ENCODE results near the gene PPM1A. TPM values are rescaled to one million over a fixed set of nuclear protein-coding genes. Genes with fewer than 3 reads are reported as not detected.

Gene PPM1A
- total and polyA plus RNA-seq, 4 donors: 21.4 to 61.5 (median 33.6) TPM

GRCh38 chr14:60265163-60265562 lies 16.1 kb downstream of the PPM1A start:
- Histone ChIP-seq H3K36me3 (ENCODE audit: control insufficient read depth in 4 of 4, insufficient read depth in 4 of 4, low read length in 4 of 4) (peaks cover 0 to 2% (median 0%) of the 10 kb centered on the region in 4 donors), H3K4me1 (ENCODE audit: control insufficient read depth in 5 of 5, insufficient read depth in 5 of 5, low read length in 5 of 5) (peaks cover 0 to 7% (median 0%) of the 10 kb centered on the region in 5 donors), H3K4me3 (no peak overlapping the region), H3K27ac (ENCODE audit: low read depth in 1 of 2, low read length in 1 of 2) (no peak overlapping the region), H3K9ac (ENCODE audit: insufficient read depth in 1 of 2, low read length in 2 of 2) (no peak overlapping the region), H3K27me3 (ENCODE audit: control insufficient read depth in 3 of 3, insufficient read depth in 3 of 3, low read length in 2 of 3) (no peaks in the 10 kb centered on the region), H3K9me3 (ENCODE audit: control insufficient read depth in 4 of 4, insufficient read depth in 3 of 4, low read length in 3 of 4) (peaks cover 0 to 4% (median 0%) of the 10 kb centered on the region in 4 donors)
- TF ChIP-seq CTCF (IDR thresholded peaks at IDR 0.05; ENCODE audit: control extremely low read depth, extremely low read depth): no peak
- ATAC-seq (ENCODE audit: insufficient read depth, low FRiP score) (no peak), DNase-seq (no peak)
- 96 to 98% methylated on average over 1 of the region's 1 CpG for WGBS, 2 donors

DNA sequence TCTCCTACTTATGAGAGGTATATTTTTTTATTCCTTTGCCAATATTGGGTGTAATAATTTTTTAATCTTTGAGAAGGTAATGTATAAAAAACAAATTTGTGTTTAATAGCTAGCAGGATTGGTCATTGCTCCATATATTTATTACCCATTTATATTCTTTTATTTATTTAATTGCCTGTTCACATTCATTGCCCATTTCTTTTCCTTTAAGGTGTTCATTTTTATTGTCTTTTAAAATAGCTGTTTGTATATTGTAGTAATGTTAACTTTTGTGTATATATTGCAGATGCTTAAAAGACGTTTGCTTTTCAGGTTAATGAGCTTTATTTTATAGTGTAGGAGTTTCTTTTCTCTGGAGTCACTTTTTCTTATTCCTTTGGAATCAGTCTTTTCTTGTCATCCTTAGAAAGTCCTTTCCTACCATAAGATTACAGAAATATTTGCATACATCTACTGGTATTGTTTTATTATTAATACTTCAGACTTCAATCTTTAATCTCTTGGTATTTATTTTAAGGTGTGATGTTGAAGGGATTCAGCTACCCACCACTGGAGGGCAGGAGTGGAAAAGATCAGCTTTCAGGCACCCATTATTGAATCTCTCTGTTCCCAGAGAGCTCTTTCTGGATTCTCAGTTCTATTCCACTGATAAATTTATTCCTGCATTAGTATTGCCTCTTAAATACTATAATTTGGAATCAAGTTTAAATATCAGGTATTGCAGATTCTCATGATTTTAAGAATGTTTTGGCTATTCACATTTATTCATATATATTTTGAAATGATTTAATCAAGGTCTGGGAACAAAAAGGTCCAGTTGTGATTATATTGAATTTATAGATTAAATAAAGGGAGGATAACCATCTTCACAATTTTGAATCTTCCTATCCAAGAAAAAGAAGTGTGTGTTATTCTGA lies 17.3 kb downstream of the PPM1A start:
- Histone ChIP-seq H3K27ac (ENCODE audit: low read depth in 1 of 2, low read length in 1 of 2) (no peak overlapping the region), H3K27me3 (ENCODE audit: control insufficient read depth in 3 of 3, insufficient read depth in 3 of 3, low read length in 2 of 3) (no peaks in the 10 kb centered on the region), H3K4me1 (ENCODE audit: control insufficient read depth in 5 of 5, insufficient read depth in 5 of 5, low read length in 5 of 5) (peaks cover 0 to 6% (median 0%) of the 10 kb centered on the region in 5 donors), H3K9ac (ENCODE audit: insufficient read depth in 1 of 2, low read length in 2 of 2) (no peak overlapping the region), H3K4me3 (no peak overlapping the region), H3K36me3 (ENCODE audit: control insufficient read depth in 4 of 4, insufficient read depth in 4 of 4, low read length in 4 of 4) (peaks cover 0 to 2% (median 0%) of the 10 kb centered on the region in 4 donors), H3K9me3 (ENCODE audit: control insufficient read depth in 4 of 4, insufficient read depth in 3 of 4, low read length in 3 of 4) (peaks cover 0 to 4% (median 0%) of the 10 kb centered on the region in 4 donors)
- no peak for DNase-seq
- no peak for ATAC-seq (ENCODE audit: insufficient read depth, low FRiP score)
- TF ChIP-seq CTCF (IDR thresholded peaks at IDR 0.05; ENCODE audit: control extremely low read depth, extremely low read depth): no peak
- WGBS, 2 donors: 88 to 92% methylated on average over 1 of the region's 1 CpG

GRCh38 chr14:60272177-60272576 lies 23.2 kb downstream of the PPM1A start:
- ATAC-seq (ENCODE audit: insufficient read depth, low FRiP score) (no peak), DNase-seq (no peak)
- no peaks in the 10 kb centered on the region for H3K27me3 ChIP-seq (ENCODE audit: control insufficient read depth in 3 of 3, insufficient read depth in 3 of 3, low read length in 2 of 3)
- H3K27ac ChIP-seq (ENCODE audit: low read depth in 1 of 2, low read length in 1 of 2): no peak overlapping the region
- no peaks in the 10 kb centered on the region for H3K36me3 ChIP-seq (ENCODE audit: control insufficient read depth in 4 of 4, insufficient read depth in 4 of 4, low read length in 4 of 4)
- no peak overlapping the region for H3K9ac ChIP-seq (ENCODE audit: insufficient read depth in 1 of 2, low read length in 2 of 2)
- TF ChIP-seq CTCF (IDR thresholded peaks at IDR 0.05; ENCODE audit: control extremely low read depth, extremely low read depth): no peak
- no peaks in the 10 kb centered on the region for H3K9me3 ChIP-seq (ENCODE audit: control insufficient read depth in 4 of 4, insufficient read depth in 3 of 4, low read length in 3 of 4)
- 98% methylated on average over 2 of the region's 2 CpGs for WGBS, 2 donors
- H3K4me1 ChIP-seq (ENCODE audit: control insufficient read depth in 5 of 5, insufficient read depth in 5 of 5, low read length in 5 of 5): peaks cover 0 to 27% (median 4%) of the 10 kb centered on the region in 5 donors
- H3K4me3 ChIP-seq: no peak overlapping the region
